Measurements from ENCODE around the gene CRACR2A. TPM values are rescaled to one million over a fixed set of nuclear protein-coding genes. Genes with fewer than 3 reads are reported as not detected.

CRACR2A gene
- total RNA-seq, 2 experiments from 2014 or later = 28.2 to 31.1 TPM

DNA sequence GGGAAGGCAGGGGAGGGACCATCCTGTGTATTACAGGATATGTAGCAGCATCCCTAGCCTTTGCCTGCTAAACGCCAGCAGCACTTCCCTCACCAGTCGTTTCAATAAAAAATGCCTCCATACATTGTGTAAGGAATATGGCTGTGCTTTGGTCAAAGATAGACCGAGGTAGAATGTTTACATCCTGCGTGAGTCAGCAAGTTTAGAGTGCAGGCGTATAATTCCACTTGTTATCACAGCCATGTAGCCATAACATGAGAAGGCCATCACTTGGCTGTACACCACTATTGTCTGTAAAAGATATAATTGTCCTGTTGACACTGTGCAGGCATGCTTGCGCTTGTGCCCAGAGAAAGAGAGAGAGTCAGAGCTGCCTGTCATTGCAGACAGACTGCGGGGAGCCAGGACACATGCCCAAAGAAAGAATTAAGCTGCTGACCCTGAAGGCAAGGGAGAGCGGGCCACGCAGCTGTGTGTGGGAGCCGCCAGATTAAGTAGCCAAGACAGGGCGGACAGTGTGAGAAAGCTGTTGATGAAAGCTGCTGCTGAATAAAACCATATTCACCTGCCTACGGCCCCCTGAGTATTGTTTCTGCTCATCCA, 68.4 kb downstream of the CRACR2A start:
- intact Hi-C loops (cut with micrococcal nuclease; ENCODE audit: unreplicated experiment) = no loop called here
- Histone ChIP-seq H4K20me1 (ENCODE audit: insufficient read depth, low read length) (no peaks in the 10 kb centered on the region), H3K79me2 (ENCODE audit: insufficient read depth, low read depth, low read length) (no peaks in the 10 kb centered on the region), H2AFZ (ENCODE audit: low read length) (no peak overlapping the region), H3K4me3 (ENCODE audit: low read depth, low read length, poor library complexity, severe bottlenecking) (no peak overlapping the region), H3K4me2 (ENCODE audit: low read length) (no peak overlapping the region), H3K9me2 (ENCODE audit: insufficient read depth, low read length) (no peaks in the 10 kb centered on the region), H3K27ac (ENCODE audit: low read depth, low read length, poor library complexity, severe bottlenecking) (no peak overlapping the region), H3K9me3 (ENCODE audit: low read length) (no peaks in the 10 kb centered on the region), H3K36me3 (ENCODE audit: insufficient read depth, low read length) (peaks cover 33% of the 10 kb centered on the region), H3K4me1 (ENCODE audit: insufficient read depth, low read length, poor library complexity, severe bottlenecking) (no peaks in the 10 kb centered on the region)
- POLR2A ChIA-PET = interaction anchor here (2.2 kb wide), 1 partner anchor 10 kb away, joined by 5 read pairs; no protein-coding TSS in a partner anchor
- BruUV-seq (replicated peaks) = no TSS peak
- CTCF ChIA-PET (ENCODE audit: unreplicated experiment) = no interaction called here
- no peak for DNase-seq (ENCODE audit: low spot score)
- TF ChIP-seq, protein P1, sequence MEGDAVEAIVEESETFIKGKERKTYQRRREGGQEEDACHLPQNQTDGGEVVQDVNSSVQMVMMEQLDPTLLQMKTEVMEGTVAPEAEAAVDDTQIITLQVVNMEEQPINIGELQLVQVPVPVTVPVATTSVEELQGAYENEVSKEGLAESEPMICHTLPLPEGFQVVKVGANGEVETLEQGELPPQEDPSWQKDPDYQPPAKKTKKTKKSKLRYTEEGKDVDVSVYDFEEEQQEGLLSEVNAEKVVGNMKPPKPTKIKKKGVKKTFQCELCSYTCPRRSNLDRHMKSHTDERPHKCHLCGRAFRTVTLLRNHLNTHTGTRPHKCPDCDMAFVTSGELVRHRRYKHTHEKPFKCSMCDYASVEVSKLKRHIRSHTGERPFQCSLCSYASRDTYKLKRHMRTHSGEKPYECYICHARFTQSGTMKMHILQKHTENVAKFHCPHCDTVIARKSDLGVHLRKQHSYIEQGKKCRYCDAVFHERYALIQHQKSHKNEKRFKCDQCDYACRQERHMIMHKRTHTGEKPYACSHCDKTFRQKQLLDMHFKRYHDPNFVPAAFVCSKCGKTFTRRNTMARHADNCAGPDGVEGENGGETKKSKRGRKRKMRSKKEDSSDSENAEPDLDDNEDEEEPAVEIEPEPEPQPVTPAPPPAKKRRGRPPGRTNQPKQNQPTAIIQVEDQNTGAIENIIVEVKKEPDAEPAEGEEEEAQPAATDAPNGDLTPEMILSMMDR (conservative IDR thresholded peaks at IDR 0.05; ENCODE audit: low read length) = no peak
- no peak for TF ChIP-seq EZH2phosphoT487 (IDR thresholded peaks at IDR 0.05; ENCODE audit: borderline replicate concordance, low read depth, low read length)

DNA sequence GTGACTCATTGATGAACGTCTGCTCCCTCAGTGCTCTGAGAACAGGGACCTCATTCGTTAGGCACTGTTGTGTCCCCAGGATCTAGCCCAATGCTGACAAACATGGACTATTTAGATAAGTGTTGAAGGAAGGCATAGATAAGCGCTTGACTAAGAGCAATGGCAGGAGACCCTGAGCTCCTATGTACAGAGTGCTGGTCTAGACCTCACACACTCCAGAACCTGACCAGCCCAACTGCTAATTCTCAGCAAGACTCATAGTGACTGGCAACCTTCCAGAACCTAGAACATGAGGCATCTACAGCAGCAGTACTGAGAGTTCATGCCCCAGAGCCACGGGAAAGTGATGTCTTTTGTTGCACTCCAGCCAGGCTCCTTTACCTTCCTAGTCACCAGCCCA, 69.2 kb downstream of the CRACR2A start:
- H3K36me3 ChIP-seq (ENCODE audit: insufficient read depth, low read length) = peaks cover 40% of the 10 kb centered on the region
- no peak overlapping the region for H3K27ac ChIP-seq (ENCODE audit: low read depth, low read length, poor library complexity, severe bottlenecking)
- DNase-seq (ENCODE audit: low spot score) = no peak
- no peaks in the 10 kb centered on the region for H3K9me2 ChIP-seq (ENCODE audit: insufficient read depth, low read length)
- intact Hi-C loops (cut with micrococcal nuclease; ENCODE audit: unreplicated experiment) = no loop called here
- no peaks in the 10 kb centered on the region for H4K20me1 ChIP-seq (ENCODE audit: insufficient read depth, low read length)
- H3K4me2 ChIP-seq (ENCODE audit: low read length) = no peak overlapping the region
- H3K4me1 ChIP-seq (ENCODE audit: insufficient read depth, low read length, poor library complexity, severe bottlenecking) = no peaks in the 10 kb centered on the region
- no peak overlapping the region for H3K4me3 ChIP-seq (ENCODE audit: low read depth, low read length, poor library complexity, severe bottlenecking)
- no peaks in the 10 kb centered on the region for H3K79me2 ChIP-seq (ENCODE audit: insufficient read depth, low read depth, low read length)
- BruUV-seq (replicated peaks) = no TSS peak
- ChIA-PET POLR2A (no interaction called here), CTCF (ENCODE audit: unreplicated experiment) (no interaction called here)
- no peaks in the 10 kb centered on the region for H3K9me3 ChIP-seq (ENCODE audit: low read length)
- no peak overlapping the region for H2AFZ ChIP-seq (ENCODE audit: low read length)
- TF ChIP-seq, protein P1 (conservative IDR thresholded peaks at IDR 0.05; ENCODE audit: low read length) = no peak
- no peak for TF ChIP-seq EZH2phosphoT487 (IDR thresholded peaks at IDR 0.05; ENCODE audit: borderline replicate concordance, low read depth, low read length)

DNA sequence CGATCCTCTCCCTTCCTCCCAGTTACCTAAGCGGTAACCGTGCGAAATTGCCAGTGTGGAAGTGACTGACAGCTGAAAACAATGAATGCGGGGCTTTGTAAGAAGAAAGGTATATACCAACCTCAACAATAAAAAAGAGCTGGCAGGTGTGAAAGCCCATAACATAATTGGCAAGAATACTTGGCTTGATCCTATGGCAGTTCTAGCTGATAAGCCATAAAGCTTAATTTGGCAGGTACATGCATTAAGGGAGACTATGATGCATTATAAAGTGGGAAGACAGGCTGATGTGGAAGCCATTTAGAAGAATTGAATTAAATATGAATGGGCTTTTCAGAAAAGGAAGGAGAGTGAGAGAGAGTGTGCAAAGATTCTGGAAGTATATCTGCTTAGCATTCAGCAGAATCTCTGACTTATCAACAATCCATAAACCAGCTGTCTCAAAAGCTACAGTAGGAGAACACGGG, 71.3 kb downstream of the CRACR2A start:
- H3K36me3 ChIP-seq (ENCODE audit: insufficient read depth, low read length) = peaks cover 57% of the 10 kb centered on the region
- no peaks in the 10 kb centered on the region for H4K20me1 ChIP-seq (ENCODE audit: insufficient read depth, low read length)
- CTCF ChIA-PET (ENCODE audit: unreplicated experiment) = no interaction called here
- TF ChIP-seq, protein P1 (conservative IDR thresholded peaks at IDR 0.05; ENCODE audit: low read length) = no peak
- TF ChIP-seq EZH2phosphoT487 (IDR thresholded peaks at IDR 0.05; ENCODE audit: borderline replicate concordance, low read depth, low read length) = no peak
- no peaks in the 10 kb centered on the region for H3K4me1 ChIP-seq (ENCODE audit: insufficient read depth, low read length, poor library complexity, severe bottlenecking)
- no peak overlapping the region for H2AFZ ChIP-seq (ENCODE audit: low read length)
- H3K4me2 ChIP-seq (ENCODE audit: low read length) = no peak overlapping the region
- no peaks in the 10 kb centered on the region for H3K9me3 ChIP-seq (ENCODE audit: low read length)
- BruUV-seq (replicated peaks) = no TSS peak
- H3K79me2 ChIP-seq (ENCODE audit: insufficient read depth, low read depth, low read length) = no peaks in the 10 kb centered on the region
- intact Hi-C loops (cut with micrococcal nuclease; ENCODE audit: unreplicated experiment) = no loop called here
- H3K4me3 ChIP-seq (ENCODE audit: low read depth, low read length, poor library complexity, severe bottlenecking) = no peak overlapping the region
- H3K27ac ChIP-seq (ENCODE audit: low read depth, low read length, poor library complexity, severe bottlenecking) = no peak overlapping the region
- DNase-seq (ENCODE audit: low spot score) = no peak
- POLR2A ChIA-PET = no interaction called here
- H3K9me2 ChIP-seq (ENCODE audit: insufficient read depth, low read length) = no peaks in the 10 kb centered on the region
